Measurements from ENCODE around the gene STRN3. TPM values are rescaled to one million over a fixed set of nuclear protein-coding genes. Genes with fewer than 3 reads are reported as not detected.
A peak's percentile ranks its signal among the peaks of the same experiment; 100 is the strongest.
"Not testable (repeated sequence)": the region's sequence is repeated elsewhere in the genome, so short reads cannot be mapped to it uniquely, and the experiment has no call there.

Gene STRN3
- polyA plus RNA-seq, 4 donors = 9.7 to 35.0 (median 11.8) TPM

DNA sequence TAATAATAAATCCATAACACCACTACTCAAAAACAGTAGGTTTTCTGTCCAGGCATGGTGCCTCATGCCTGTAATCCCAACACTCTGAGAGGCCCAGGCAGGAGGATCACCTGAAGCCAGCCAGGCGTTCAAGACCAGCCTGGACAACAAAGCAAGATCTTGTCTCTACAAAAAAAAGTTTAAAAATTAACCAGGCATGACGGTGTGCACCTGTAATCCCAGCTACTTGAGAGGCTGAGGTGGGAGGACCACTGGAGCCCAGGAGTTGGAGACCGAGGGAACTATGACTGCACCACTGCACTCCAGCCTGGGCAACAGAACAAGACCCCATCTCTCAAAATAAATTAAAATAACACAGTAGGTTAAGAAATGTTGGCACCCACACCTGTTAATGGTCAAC is 45.2 kb downstream of the STRN3 start:
- Histone ChIP-seq H3K27me3 (ENCODE audit: control insufficient read depth in 3 of 3, insufficient read depth in 3 of 3, low read length in 3 of 3) (no peaks in the 10 kb centered on the region), H3K9me3 (ENCODE audit: control insufficient read depth in 2 of 2, insufficient read depth in 1 of 2, low read depth in 1 of 2, low read length in 1 of 2) (no peaks in the 10 kb centered on the region), H3K36me3 (ENCODE audit: control insufficient read depth in 3 of 3, insufficient read depth in 2 of 3, low read depth in 1 of 3, low read length in 3 of 3) (peaks cover 0 to 4% (median 0%) of the 10 kb centered on the region in 3 donors), H3K4me1 (ENCODE audit: control insufficient read depth in 3 of 3, insufficient read depth in 2 of 3, low read depth in 1 of 3, low read length in 2 of 3) (no peaks in the 10 kb centered on the region), H3K4me3 (ENCODE audit: low read depth in 1 of 3, low read length in 3 of 3) (no peak overlapping the region), H3K27ac (ENCODE audit: low read depth in 1 of 3, low read length in 2 of 3) (no peak overlapping the region)
- FAIRE-seq (no peak), DNase-seq (no peak)
- WGBS, 3 donors = 59 to 76% (median 64%) methylated on average over 3 of the region's 3 CpGs

DNA sequence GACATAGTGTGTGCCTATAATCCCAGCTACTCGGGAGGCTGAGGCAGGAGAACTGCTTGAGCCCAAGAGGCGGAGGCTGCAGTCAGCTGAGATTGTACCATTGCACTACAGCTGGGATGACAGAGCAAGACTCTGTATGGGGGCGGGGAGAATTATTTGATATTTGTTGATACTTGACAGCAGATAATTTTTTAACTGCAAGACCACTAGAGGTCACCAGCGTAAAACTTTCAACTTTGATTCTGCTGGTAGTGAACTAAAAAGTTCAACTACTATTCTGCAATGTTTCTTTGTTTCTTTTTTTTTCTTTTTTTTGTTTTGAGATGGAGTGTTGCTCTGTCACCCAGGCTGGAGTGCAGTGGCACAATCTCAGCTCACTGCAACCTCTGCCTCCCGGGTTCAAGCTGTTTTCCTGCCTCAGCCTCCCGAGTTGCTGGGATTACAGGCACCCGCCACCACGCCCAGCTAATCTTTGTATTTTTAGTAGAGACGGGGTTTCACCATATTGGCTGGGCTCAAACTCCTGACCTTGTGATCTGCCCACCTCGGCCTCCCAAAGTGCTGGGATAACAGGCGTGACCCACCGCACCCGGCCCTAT is 46.0 kb downstream of the STRN3 start:
- FAIRE-seq; H3K4me3 ChIP-seq (ENCODE audit: low read depth in 1 of 3, low read length in 3 of 3); H3K27ac ChIP-seq (ENCODE audit: low read depth in 1 of 3, low read length in 2 of 3); H3K36me3 ChIP-seq (ENCODE audit: control insufficient read depth in 3 of 3, insufficient read depth in 2 of 3, low read depth in 1 of 3, low read length in 3 of 3); H3K4me1 ChIP-seq (ENCODE audit: control insufficient read depth in 3 of 3, insufficient read depth in 2 of 3, low read depth in 1 of 3, low read length in 2 of 3); H3K27me3 ChIP-seq (ENCODE audit: control insufficient read depth in 3 of 3, insufficient read depth in 3 of 3, low read length in 3 of 3); H3K9me3 ChIP-seq (ENCODE audit: control insufficient read depth in 2 of 2, insufficient read depth in 1 of 2, low read depth in 1 of 2, low read length in 1 of 2): not testable (repeated sequence)
- WGBS, 3 donors = 49 to 59% (median 58%) methylated on average over 13 of the region's 13 CpGs
- DNase-seq = peak; percentile 64 to 81

DNA sequence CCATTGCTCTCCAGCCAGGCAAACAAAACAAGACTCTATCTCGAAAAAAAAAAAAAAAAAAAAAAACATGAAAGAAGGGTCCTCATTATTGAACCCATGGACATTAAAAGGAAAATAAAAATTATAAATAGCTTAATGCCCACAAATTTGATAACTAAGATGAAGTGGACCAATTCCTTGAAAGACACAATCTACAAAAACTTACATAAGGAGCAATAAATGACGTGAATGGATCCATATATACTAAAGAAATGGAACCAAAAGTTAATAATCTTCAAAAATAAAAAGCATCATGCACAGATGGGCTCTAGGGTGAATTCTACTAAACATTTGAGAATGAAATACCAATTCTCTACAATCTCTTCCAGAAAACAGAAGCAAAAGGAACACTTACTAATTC is 48.4 kb downstream of the STRN3 start:
- Histone ChIP-seq H3K27me3 (ENCODE audit: control insufficient read depth in 3 of 3, insufficient read depth in 3 of 3, low read length in 3 of 3) (no peaks in the 10 kb centered on the region), H3K4me3 (ENCODE audit: low read depth in 1 of 3, low read length in 3 of 3) (no peak overlapping the region), H3K9me3 (ENCODE audit: control insufficient read depth in 2 of 2, insufficient read depth in 1 of 2, low read depth in 1 of 2, low read length in 1 of 2) (peaks cover 0 to 3% of the 10 kb centered on the region in 2 donors), H3K4me1 (ENCODE audit: control insufficient read depth in 3 of 3, insufficient read depth in 2 of 3, low read depth in 1 of 3, low read length in 2 of 3) (peaks cover 0 to 3% (median 2%) of the 10 kb centered on the region in 3 donors), H3K36me3 (ENCODE audit: control insufficient read depth in 3 of 3, insufficient read depth in 2 of 3, low read depth in 1 of 3, low read length in 3 of 3) (no peaks in the 10 kb centered on the region), H3K27ac (ENCODE audit: low read depth in 1 of 3, low read length in 2 of 3) (no peak overlapping the region)
- FAIRE-seq (no peak), DNase-seq (no peak)
- 83 to 95% (median 85%) methylated on average over 2 of the region's 2 CpGs for WGBS, 3 donors

DNA sequence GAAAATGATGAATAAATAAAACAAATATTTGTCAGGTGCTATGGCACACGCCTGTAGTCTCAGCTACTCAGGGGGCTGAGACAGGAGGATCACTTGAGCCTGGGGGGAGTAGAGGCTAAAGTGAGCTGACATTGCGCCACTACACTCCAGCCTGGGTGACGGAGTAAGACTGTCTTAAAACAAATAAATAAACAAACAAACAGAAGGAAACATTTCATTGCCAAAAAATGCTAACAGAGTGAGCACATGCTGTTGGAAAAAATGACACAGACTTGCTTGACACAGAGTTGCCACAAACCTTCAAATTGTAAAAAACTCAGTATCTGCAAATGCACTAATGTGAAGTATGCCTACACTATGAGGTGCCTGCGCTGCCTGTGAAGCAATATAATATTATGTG is 51.6 kb downstream of the STRN3 start:
- FAIRE-seq (no peak), DNase-seq (no peak)
- H3K4me1 ChIP-seq (ENCODE audit: control insufficient read depth in 3 of 3, insufficient read depth in 2 of 3, low read depth in 1 of 3, low read length in 2 of 3) = peaks cover 0 to 5% (median 3%) of the 10 kb centered on the region in 3 donors
- peaks cover 0 to 7% (median 0%) of the 10 kb centered on the region in 3 donors for H3K36me3 ChIP-seq (ENCODE audit: control insufficient read depth in 3 of 3, insufficient read depth in 2 of 3, low read depth in 1 of 3, low read length in 3 of 3)
- H3K27ac ChIP-seq (ENCODE audit: low read depth in 1 of 3, low read length in 2 of 3) = no peak overlapping the region
- 89 to 91% (median 90%) methylated on average over 4 of the region's 4 CpGs for WGBS, 3 donors
- H3K4me3 ChIP-seq (ENCODE audit: low read depth in 1 of 3, low read length in 3 of 3) = no peak overlapping the region
- no peaks in the 10 kb centered on the region for H3K27me3 ChIP-seq (ENCODE audit: control insufficient read depth in 3 of 3, insufficient read depth in 3 of 3, low read length in 3 of 3)
- H3K9me3 ChIP-seq (ENCODE audit: control insufficient read depth in 2 of 2, insufficient read depth in 1 of 2, low read depth in 1 of 2, low read length in 1 of 2) = peaks cover 0 to 17% of the 10 kb centered on the region in 2 donors

DNA sequence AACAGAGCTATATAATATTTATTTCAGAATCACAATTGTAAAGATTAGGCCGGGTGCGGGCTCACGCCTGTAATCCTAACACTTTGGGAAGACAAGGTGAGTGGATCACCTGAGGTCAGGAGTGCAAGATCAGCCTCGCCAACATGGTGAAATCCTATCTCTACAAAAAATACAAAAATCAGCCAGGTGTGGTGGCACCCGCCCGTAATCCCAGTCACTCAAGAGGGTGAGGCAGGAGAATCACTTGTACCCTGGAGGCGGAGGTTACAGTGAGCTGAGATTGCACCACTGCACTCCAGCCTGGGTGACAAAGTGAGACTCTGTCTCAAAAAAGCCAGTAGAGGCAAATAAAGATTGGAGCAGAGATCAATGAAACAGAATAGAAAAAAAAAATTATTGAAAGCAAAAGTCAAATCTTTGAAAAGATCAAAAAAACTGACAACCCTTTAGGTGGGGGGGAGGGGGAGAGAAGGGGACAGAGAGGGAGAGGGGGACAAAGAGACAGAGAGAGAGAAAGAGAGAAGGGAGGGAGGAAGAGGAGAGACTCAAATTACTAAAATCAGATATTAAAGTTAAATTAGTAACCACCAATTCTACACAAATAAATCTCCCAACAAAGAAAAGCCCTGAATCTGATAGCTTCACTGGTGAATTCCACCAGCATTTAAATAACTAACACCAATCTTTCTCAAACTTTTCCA is 53.1 kb downstream of the STRN3 start:
- peaks cover 0 to 7% (median 0%) of the 10 kb centered on the region in 3 donors for H3K36me3 ChIP-seq (ENCODE audit: control insufficient read depth in 3 of 3, insufficient read depth in 2 of 3, low read depth in 1 of 3, low read length in 3 of 3)
- no peak for FAIRE-seq

DNA sequence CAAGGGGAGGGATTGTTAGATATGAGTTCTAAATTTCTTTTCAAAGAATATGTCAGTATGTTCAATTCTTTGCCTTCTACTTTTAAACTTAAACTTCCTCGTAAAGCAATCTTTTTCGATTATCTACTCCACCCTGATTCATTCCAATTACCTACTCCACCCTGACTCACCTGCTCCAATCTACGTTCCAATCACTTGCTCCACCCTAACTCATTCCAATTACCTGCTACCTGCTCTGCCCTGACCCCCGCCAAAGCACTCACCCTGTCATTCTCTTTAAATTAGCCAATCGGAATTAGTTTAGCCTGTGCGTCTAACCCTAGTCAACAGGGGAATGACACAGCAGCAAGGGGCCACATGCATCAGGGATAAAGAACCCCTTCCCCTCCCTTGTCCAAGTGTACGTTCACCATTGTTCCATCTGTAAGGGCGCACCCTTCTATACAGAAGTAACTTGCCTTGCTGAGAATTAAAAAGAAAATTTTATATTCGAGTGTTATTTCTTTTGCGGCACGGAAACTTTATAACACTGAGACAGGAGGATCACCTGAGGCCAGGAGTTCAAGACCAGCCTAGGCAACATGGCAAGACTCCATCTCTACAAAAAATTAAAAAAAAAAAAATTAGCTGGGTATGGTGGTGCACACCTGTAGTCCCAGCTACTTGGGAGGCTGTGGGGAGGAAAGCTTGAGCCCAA is 54.0 kb downstream of the STRN3 start:
- not testable (repeated sequence) for H3K36me3 ChIP-seq (ENCODE audit: control insufficient read depth in 3 of 3, insufficient read depth in 2 of 3, low read depth in 1 of 3, low read length in 3 of 3); H3K4me3 ChIP-seq (ENCODE audit: low read depth in 1 of 3, low read length in 3 of 3); FAIRE-seq; H3K27ac ChIP-seq (ENCODE audit: low read depth in 1 of 3, low read length in 2 of 3); H3K4me1 ChIP-seq (ENCODE audit: control insufficient read depth in 3 of 3, insufficient read depth in 2 of 3, low read depth in 1 of 3, low read length in 2 of 3); H3K27me3 ChIP-seq (ENCODE audit: control insufficient read depth in 3 of 3, insufficient read depth in 3 of 3, low read length in 3 of 3)
- peak in 1 of 2 donors; percentile 73 for DNase-seq
- H3K9me3 ChIP-seq (ENCODE audit: control insufficient read depth in 2 of 2, insufficient read depth in 1 of 2, low read depth in 1 of 2, low read length in 1 of 2) = peaks cover 0 to 27% of the 10 kb centered on the region in 2 donors
- 69 to 88% (median 78%) methylated on average over 11 of the region's 11 CpGs for WGBS, 3 donors

More for the DNA sequence above, 53.1 kb downstream of the STRN3 start:
- no peak for DNase-seq
- Histone ChIP-seq H3K27ac (ENCODE audit: low read depth in 1 of 3, low read length in 2 of 3) (no peak overlapping the region), H3K9me3 (ENCODE audit: control insufficient read depth in 2 of 2, insufficient read depth in 1 of 2, low read depth in 1 of 2, low read length in 1 of 2) (peaks cover 0 to 19% of the 10 kb centered on the region in 2 donors), H3K4me3 (ENCODE audit: low read depth in 1 of 3, low read length in 3 of 3) (no peak overlapping the region), H3K27me3 (ENCODE audit: control insufficient read depth in 3 of 3, insufficient read depth in 3 of 3, low read length in 3 of 3) (no peaks in the 10 kb centered on the region), H3K4me1 (ENCODE audit: control insufficient read depth in 3 of 3, insufficient read depth in 2 of 3, low read depth in 1 of 3, low read length in 2 of 3) (peaks cover 0 to 5% (median 3%) of the 10 kb centered on the region in 3 donors)
- 82 to 96% (median 89%) methylated on average over 7 of the region's 7 CpGs for WGBS, 3 donors

DNA sequence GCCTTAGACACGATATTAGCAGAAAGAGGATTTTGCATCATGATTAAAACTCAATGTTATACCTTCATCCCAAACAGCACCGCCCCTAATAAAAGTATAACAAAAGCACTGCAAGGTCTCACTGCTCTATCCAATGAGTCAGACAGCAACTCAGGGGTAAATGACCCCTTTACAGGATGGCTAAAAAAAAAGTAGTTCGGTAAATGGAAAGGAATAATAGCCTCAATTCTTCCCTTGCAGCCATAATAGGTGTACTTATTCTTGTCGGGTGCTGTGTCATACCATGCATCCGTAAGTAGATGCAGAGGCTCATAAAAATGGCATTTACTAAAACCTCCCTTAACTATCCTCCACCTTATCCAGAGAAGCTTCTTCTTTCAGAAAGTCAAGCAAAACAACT is 54.6 kb downstream of the STRN3 start:
- H3K27me3 ChIP-seq (ENCODE audit: control insufficient read depth in 3 of 3, insufficient read depth in 3 of 3, low read length in 3 of 3) = no peaks in the 10 kb centered on the region
- no peak for FAIRE-seq
- no peak overlapping the region for H3K4me3 ChIP-seq (ENCODE audit: low read depth in 1 of 3, low read length in 3 of 3)
- peaks cover 0 to 32% of the 10 kb centered on the region in 2 donors for H3K9me3 ChIP-seq (ENCODE audit: control insufficient read depth in 2 of 2, insufficient read depth in 1 of 2, low read depth in 1 of 2, low read length in 1 of 2)
- no peak for DNase-seq
- peak overlapping the region in 1 of 3 donors; percentile 48 for H3K27ac ChIP-seq (ENCODE audit: low read depth in 1 of 3, low read length in 2 of 3)
- H3K36me3 ChIP-seq (ENCODE audit: control insufficient read depth in 3 of 3, insufficient read depth in 2 of 3, low read depth in 1 of 3, low read length in 3 of 3) = peaks cover 0 to 13% (median 0%) of the 10 kb centered on the region in 3 donors
- WGBS, 3 donors = 92 to 95% (median 94%) methylated on average over 5 of the region's 5 CpGs
- H3K4me1 ChIP-seq (ENCODE audit: control insufficient read depth in 3 of 3, insufficient read depth in 2 of 3, low read depth in 1 of 3, low read length in 2 of 3) = peaks cover 0 to 5% (median 3%) of the 10 kb centered on the region in 3 donors

DNA sequence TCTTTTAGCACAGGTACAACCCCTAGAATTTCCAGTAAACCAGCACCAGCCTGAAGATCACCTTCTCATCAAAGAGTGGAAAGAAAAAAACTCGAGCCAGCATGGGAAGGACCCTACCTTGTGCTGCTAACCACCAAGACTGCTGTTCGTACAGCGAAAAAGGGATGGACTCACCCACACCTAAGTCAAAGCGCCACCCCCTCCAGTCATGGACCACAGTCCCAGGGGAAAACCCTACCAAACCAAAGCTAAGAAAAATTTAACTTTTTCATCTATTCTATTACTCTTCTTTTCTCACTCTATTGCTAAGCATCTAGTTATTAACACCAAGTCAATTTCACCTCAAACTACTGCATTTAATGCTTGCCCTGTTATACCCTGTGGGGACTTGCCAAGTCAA is 56.4 kb downstream of the STRN3 start:
- DNase-seq; H3K4me3 ChIP-seq (ENCODE audit: low read depth in 1 of 3, low read length in 3 of 3); FAIRE-seq; H3K27me3 ChIP-seq (ENCODE audit: control insufficient read depth in 3 of 3, insufficient read depth in 3 of 3, low read length in 3 of 3); H3K4me1 ChIP-seq (ENCODE audit: control insufficient read depth in 3 of 3, insufficient read depth in 2 of 3, low read depth in 1 of 3, low read length in 2 of 3); H3K27ac ChIP-seq (ENCODE audit: low read depth in 1 of 3, low read length in 2 of 3): not testable (repeated sequence)
- 74 to 79% (median 76%) methylated on average over 4 of the region's 4 CpGs for WGBS, 3 donors
- peaks cover 0 to 50% of the 10 kb centered on the region in 2 donors for H3K9me3 ChIP-seq (ENCODE audit: control insufficient read depth in 2 of 2, insufficient read depth in 1 of 2, low read depth in 1 of 2, low read length in 1 of 2)
- H3K36me3 ChIP-seq (ENCODE audit: control insufficient read depth in 3 of 3, insufficient read depth in 2 of 3, low read depth in 1 of 3, low read length in 3 of 3) = peaks cover 0 to 21% (median 0%) of the 10 kb centered on the region in 3 donors

All from small intestine (tissue), 7 donors.